Spinal cord (tissue), 10 donors: ENCODE measurements around the gene TBX2. TPM values are rescaled to one million over a fixed set of nuclear protein-coding genes. Genes with fewer than 3 reads are reported as not detected.
A peak's percentile ranks its signal among the peaks of the same experiment; 100 is the strongest.

Experiments
- DNase-seq, 6 donors: peaks; one replicate each; pipeline versions ENCODE4 v3.0.0 to v3.0.0-alpha.2; 2013 to 2015; ENCODE audit warnings: low spot score in 6 of 6, low read depth in 4 of 6
- H3K27ac ChIP-seq: one replicate; pipeline ENCODE4 v1.5.1; 2013; ENCODE audit warnings: low read depth, low read length, control low read depth
- H3K27me3 ChIP-seq: one replicate; pipeline ENCODE4 v1.6.1; 2013; ENCODE audit warnings: low read length; ENCODE audit not compliant: control insufficient read depth, insufficient read depth
- H3K36me3 ChIP-seq: one replicate; pipeline ENCODE4 v1.6.1; 2013; ENCODE audit warnings: low read length; ENCODE audit not compliant: control insufficient read depth, insufficient read depth
- H3K4me1 ChIP-seq: one replicate; pipeline ENCODE4 v1.6.1; 2013; ENCODE audit warnings: low read length; ENCODE audit not compliant: control insufficient read depth, insufficient read depth
- H3K4me3 ChIP-seq: one replicate; pipeline ENCODE4 v1.5.1; 2013; ENCODE audit warnings: low read depth, low read length, control low read depth
- H3K9me3 ChIP-seq: one replicate; pipeline ENCODE4 v1.6.1; 2013; ENCODE audit warnings: low read length; ENCODE audit not compliant: control insufficient read depth, insufficient read depth
- WGBS: methylation state at CpG from one replicate; pipeline ENCODE4 v1.1.5; 2013; ENCODE audit warnings: missing lambda C conversion rate; ENCODE audit not compliant: insufficient coverage; 5-methylcytosine and 5-hydroxymethylcytosine counted together
- polyA plus RNA-seq, 2 donors: library from polyadenylated mRNA; unstranded; fragments of 120-200 nt; gene quantifications; one replicate each; pipeline ENCODE4 v1.2.1, GENCODE V29; 2013; ENCODE audit not compliant: insufficient read length in 2 of 2
- total RNA-seq, 2 donors: library from RNA; depleted of rRNA in 1 of 2; stranded (reverse); fragments of 120-200 nt in 1 of 2; fragments of >200 nt in 1 of 2; gene quantifications; one replicate each; pipeline versions ENCODE4 v1.2.3 to v1.2.4, GENCODE V29; 2013 to 2014
- donor health status: healthy.

The TBX2 gene
- total and polyA plus RNA-seq, 4 donors, result 4.0 to 13.1 (median 10.3) TPM

DNA sequence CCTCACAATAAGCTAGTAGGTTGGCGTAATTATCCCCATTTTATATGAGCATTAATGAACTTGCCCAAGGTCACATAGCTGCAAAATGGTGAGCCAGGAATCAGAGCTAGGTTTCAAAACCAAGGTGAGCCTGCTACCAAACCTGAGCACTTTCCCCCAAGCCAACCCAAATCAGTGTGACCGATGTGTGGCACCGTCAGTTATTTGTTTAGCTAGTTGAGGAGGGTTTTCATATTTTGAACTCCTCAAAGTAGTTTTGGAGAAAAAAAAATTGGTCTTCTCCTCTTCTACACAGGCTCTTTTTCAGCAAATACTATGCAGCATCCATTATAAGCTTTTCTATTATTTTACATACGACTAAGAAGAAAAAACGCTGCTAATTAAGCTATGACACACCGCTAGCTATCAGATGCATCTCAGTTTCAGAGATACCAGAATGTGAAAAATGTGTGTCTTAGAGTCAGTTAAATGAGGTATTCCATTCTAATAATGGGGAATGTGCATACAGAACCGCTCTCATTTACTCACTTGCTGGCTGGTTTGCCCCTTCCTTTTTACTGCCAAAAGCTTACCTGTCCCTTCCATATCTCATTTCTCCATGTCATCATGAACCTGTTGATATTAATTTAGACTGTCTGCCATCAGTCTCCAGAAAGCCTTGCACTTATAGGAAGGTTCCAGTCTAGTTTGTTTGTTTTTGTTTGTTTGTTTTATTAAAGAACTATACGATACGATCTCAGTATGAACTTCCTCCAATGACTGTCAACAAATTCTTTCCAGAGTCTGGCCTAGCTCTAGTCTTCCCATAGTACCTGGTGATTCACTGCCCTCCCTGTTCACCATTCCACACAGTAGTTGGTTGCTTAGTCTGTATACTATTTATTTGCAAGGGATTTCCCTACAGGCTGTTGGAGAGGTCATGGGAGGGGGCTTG lies 50.3 kb downstream of the TBX2 start:
- Histone ChIP-seq H3K27me3 (peaks cover 69% of the 10 kb centered on the region), H3K4me1 (peaks cover 25% of the 10 kb centered on the region), H3K4me3 (no peak overlapping the region), H3K9me3 (no peaks in the 10 kb centered on the region), H3K27ac (no peak overlapping the region), H3K36me3 (no peaks in the 10 kb centered on the region)
- DNase-seq, result no peak
- WGBS, result no CpG with 5 or more reads among the region's 9 CpGs

DNA sequence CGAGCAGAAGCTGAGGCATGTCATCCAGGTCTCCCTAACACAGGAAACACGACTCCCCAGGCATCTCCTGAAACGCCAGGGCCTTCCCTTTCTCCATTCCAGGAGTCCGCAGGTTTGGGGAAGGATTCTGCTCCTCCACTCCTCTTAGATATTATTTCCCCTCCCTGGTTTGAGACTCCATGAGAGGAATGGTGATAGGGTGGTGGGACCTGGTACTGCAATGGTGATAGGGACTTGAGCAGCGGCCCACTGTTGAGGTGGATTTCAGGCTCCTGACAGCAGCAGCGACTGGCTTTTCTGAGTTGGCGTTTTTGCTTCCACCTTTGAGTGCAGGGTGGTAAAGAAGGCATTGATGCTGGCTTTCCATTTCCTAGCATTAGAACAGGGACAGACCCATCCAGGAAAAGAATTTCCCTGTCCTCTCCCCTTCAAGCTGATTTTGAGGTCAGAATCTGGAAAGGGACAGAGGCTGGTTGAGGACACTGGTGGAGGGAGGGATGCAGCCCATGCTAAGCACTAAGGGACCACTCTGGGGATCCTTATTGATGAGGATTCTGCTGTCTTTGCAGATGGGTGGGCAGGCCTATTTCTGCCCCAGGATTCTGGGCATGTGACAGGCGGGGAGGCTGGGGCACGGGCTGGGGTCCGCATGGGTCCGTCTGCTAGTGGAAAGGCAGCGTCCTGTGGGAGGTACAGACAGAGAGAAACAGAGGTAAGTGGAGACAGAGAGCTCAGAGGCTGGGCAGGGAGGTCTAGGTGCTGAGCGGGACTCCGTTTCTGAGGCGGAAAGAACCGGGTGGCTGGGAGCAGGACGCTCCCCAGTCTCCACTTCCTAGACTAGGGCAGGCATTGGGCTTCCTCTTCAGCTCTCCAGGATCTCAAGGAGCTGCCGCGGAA lies 51.2 kb downstream of the TBX2 start:
- no peak for DNase-seq
- Histone ChIP-seq H3K4me1 (peaks cover 28% of the 10 kb centered on the region), H3K9me3 (no peaks in the 10 kb centered on the region), H3K4me3 (no peak overlapping the region), H3K27me3 (peaks cover 78% of the 10 kb centered on the region), H3K36me3 (no peaks in the 10 kb centered on the region), H3K27ac (no peak overlapping the region)
- 55% methylated on average over 15 of the region's 19 CpGs for WGBS

DNA sequence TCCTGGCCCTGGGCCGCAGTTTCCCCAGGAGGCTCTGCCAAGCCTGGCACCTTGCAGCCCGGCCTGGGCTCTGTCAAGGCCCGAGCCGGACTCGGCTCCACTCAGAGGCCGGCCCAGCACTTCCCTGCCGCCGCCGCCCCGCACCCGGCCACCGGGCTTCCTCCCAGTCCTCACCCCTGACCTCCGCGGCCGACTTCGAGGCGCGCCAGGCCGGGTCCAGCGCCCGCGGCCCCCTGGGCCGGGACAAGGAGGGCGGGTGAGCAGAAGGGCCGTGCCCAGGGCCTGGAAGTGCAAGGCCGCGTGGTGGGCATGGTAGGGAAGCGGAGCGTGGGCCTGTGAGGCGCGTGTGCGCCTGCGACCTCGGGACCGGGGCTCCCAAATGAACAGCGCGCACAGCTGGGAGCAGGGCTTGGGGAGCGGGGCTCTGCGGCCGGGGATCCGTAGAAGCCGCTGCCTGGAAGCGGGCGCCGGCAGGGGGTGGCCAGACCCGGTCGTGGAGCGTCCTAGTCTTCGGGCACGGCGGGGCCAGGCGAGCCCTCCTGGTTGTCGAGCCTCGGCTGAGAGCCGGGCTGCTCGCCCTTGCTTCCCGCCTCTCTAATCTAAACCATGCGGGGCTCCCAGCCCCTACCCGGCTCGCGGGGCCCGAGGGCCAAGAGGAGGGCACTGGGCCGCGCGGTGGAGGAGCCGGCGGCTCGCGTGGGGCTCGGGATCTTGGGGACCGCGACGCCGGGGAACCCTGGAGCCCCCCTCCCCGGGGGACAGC lies 52.1 kb downstream of the TBX2 start:
- H3K36me3 ChIP-seq, result no peaks in the 10 kb centered on the region
- no peak overlapping the region for H3K4me3 ChIP-seq
- H3K27me3 ChIP-seq, result peaks cover 86% of the 10 kb centered on the region
- peaks cover 30% of the 10 kb centered on the region for H3K4me1 ChIP-seq
- H3K9me3 ChIP-seq, result no peaks in the 10 kb centered on the region
- no peak overlapping the region for H3K27ac ChIP-seq
- WGBS, result 1% methylated on average over 74 of the region's 75 CpGs
- DNase-seq, result no peak

DNA sequence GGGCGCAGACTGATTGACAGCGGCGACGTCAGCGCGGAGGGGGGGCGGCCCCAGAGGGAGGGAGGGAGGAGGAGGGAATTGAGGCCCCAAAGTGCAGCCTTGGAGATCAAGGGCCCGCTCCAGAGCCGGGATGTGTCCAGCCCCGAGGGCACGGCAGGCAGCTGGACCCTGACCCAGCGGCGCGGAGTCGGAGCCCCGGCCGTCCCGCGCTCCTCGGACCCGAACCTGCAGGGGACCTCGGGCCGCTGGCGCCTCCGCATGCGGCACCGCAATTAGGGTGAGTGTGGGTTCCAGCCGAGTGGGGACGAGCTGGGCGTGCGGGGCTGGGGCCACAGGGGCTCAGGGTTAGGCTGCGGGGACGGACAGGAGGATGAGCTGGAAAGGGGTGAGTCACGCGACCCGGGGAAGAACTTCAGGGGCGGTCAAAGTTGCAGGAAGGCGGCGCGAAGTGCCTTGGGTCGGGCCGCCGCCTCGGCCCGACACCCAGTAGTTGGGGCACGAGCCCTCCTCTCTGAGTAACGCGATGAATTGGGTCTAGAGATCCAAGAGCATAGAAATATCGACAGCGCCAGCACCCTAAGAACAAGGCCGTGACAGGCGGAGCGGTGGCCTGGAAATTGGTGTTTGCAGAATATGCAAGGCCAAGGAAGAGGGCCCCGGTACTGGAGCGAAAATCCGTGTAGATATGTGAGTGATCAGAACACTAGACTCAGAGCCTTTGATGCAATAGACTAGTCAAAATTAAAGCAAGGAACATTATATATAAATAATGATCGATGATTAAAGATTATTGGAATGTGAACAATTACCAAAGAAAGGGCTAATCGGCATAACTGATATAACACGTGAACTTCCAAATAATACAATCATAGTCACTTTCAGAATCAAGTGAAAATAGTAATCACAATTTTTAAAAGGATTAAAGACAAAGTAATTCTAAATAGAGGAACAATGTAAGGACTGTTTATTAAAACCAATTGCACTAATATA lies 53.0 kb downstream of the TBX2 start, which contains the start of gene TBX4:
TBX4 (plus strand) TSS at position 122 of the 990 bp plus-strand sequence. CDS start 4,069 bp downstream, outside the sequence.
- Histone ChIP-seq H3K27ac (no peak within 1 kb of the TSS), H3K4me1 (peaks cover 38% of the 10 kb centered on the region), H3K27me3 (peaks cover 87% of the 10 kb centered on the region), H3K9me3 (no peaks in the 10 kb centered on the region), H3K36me3 (no peaks in the 10 kb centered on the region), H3K4me3 (no peak within 1 kb of the TSS)
- WGBS, result 2% methylated on average over 53 of the region's 59 CpGs
- DNase-seq, result no peak

DNA sequence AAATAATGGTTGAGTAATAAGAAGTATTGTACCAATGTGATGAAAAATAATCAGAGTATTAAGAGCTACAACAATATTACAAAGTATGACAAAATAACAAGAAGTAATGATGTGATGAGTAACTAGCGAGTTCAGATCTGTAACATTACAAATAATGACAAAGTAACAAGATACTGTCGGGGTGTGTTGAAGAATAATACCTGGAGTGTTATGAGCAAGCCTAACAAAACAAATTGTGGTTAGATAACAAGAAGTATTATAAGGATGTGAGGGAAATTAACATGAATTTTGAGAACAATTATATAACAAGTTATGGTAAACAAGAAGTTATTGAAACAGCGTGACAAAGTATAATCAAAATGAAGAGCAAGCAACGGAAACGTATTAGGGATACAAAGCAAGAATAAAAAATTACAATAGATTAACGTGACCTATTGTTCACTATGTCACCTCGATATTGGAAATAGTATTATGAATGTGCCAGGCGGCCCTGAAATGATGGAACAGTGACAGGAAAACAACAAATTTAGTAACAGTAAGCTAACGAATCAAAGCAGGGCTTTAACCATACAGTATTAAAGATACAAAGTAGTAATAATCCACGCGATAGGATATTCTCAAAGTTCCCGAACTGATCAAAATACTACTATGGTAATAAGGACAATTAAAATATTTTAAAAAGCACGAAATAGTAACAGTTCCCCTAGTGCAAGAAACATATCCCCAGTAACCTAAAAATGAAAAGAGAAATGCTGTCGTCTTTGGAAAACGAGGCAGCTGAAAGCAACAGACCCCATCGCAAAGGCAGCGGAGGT lies 54.1 kb downstream of the TBX2 start:
- WGBS, result 2% methylated on average over 4 of the region's 17 CpGs
- H3K36me3 ChIP-seq, result no peaks in the 10 kb centered on the region
- peaks cover 45% of the 10 kb centered on the region for H3K4me1 ChIP-seq
- peaks cover 91% of the 10 kb centered on the region for H3K27me3 ChIP-seq
- no peak overlapping the region for H3K27ac ChIP-seq
- DNase-seq, result peak in 3 of 6 donors; percentile 1 to 65 (median 40)
- H3K9me3 ChIP-seq, result no peaks in the 10 kb centered on the region
- H3K4me3 ChIP-seq, result no peak overlapping the region

DNA sequence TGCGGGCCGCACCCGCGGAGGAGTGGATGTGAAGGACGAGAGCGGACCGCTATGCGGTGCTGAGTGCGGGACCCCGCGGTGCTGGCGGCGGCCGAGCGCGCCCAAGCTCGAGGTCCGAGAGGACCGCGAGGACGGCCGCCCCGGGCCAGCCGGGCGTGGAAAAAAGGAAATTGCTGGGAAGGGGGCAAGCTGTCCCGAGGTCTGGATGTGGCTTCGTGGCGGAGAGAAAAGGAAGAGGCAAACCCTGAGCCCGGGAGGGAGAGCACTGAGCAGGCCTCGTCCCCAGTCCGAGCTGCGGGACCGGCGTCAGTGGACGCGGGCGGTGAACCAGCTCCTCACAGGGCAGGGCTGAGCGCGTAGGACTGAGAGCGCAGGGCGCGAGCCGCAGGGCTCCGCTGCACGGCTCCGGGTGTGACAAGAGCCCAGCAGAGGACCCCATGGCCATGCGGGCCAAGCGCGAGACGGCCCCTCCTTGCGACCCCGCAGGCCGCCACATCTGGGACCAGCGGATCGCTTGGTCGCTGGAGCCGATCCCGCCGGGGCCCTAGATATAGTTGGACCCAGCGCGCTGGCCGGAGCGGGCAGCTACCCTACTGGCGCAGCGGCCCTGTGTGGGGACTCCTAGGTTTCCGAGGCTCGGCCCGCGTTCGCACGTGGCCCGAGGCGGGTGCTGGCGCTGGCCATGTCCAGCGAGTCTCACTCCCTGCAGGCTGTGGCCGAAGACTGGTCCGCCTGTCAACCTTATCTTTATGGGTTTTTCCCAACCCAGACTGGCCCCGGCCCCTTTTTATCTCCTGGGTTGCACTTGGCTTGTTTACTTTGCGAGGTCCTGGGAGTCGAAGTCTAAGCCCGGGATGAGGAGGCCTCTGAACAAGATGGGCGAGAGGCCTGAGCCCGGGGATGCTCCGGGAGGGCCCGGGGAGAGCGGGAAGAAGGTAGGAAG lies 55.0 kb downstream of the TBX2 start:
- Histone ChIP-seq H3K27ac (no peak overlapping the region), H3K9me3 (no peaks in the 10 kb centered on the region), H3K4me1 (peaks cover 45% of the 10 kb centered on the region), H3K4me3 (no peak overlapping the region), H3K27me3 (peaks cover 99% of the 10 kb centered on the region), H3K36me3 (no peaks in the 10 kb centered on the region)
- DNase-seq, result peak in 1 of 6 donors; percentile 11
- WGBS, result 3% methylated on average over 86 of the region's 86 CpGs

DNA sequence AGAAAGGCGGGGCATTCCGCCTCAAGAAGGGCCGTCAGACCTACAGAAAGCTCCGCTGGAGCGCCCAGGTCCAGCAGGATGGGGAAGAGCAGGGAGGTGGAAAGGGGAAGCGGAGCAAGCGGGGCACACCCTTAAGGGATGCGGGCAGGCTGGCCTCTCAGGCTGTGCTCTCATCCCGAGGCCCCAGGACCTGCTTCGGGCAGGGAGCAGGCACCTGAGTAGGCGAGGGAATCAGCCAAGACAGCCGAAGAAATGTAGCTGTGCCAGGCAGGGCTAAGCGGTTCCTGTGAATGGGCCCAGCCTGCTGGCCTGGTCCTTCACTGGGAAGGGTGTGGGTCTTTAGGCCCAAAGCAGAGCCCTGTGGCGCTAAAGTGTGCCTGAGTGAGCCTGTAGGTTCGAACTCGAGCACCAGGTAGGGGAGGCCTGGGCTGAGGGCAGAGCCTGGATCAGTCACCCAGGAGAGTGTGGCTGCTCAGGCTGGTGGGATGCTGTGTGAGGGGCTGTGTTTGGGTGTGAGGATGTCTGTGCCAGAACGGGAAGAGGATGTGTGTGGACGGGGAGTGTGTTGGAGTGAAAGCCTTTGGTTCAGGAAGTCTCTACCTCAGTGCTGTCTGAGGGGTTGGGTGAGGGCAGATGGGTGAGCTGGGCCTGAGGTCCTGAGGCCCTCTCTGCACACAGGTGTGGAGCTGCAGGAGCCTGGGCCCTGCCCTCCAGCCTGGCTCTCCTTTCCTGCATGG lies 55.8 kb downstream of the TBX2 start:
- Histone ChIP-seq H3K4me3 (no peak overlapping the region), H3K4me1 (peaks cover 45% of the 10 kb centered on the region), H3K9me3 (no peaks in the 10 kb centered on the region), H3K27ac (no peak overlapping the region), H3K27me3 (peaks cover 99% of the 10 kb centered on the region), H3K36me3 (no peaks in the 10 kb centered on the region)
- DNase-seq, result no peak
- 44% methylated on average over 18 of the region's 18 CpGs for WGBS
